ENCODE measurements around the gene GALM.
"Not testable (repeated sequence)": the region's sequence is repeated elsewhere in the genome, so short reads cannot be mapped to it uniquely, and the experiment has no call there.

Gene GALM

DNA sequence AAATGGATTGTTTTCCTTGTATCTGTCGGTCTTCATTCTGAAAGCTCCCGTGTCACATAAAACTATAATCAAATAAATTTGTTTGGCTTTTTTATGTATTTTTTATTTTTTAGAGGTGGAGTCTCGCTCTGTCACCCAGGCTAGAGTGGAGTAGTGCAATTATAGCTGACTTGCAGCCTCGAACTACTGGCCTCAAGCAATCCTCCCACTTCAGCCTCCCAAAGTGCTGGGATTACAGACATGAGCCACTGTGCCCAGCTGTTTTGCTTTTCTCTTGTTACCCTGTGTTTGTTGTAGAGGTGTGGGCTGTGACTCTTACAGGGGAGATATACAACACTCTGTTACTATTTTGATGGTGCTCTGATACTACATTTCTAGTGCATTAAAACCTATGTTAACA, 2.2 kb downstream of the GALM start:
- TF ChIP-seq, protein P1, sequence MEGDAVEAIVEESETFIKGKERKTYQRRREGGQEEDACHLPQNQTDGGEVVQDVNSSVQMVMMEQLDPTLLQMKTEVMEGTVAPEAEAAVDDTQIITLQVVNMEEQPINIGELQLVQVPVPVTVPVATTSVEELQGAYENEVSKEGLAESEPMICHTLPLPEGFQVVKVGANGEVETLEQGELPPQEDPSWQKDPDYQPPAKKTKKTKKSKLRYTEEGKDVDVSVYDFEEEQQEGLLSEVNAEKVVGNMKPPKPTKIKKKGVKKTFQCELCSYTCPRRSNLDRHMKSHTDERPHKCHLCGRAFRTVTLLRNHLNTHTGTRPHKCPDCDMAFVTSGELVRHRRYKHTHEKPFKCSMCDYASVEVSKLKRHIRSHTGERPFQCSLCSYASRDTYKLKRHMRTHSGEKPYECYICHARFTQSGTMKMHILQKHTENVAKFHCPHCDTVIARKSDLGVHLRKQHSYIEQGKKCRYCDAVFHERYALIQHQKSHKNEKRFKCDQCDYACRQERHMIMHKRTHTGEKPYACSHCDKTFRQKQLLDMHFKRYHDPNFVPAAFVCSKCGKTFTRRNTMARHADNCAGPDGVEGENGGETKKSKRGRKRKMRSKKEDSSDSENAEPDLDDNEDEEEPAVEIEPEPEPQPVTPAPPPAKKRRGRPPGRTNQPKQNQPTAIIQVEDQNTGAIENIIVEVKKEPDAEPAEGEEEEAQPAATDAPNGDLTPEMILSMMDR (conservative IDR thresholded peaks at IDR 0.05; ENCODE audit: low read depth, low read length), result no peak
- DNase-seq (ENCODE audit: low read depth), result no peak
- H3K4me3 ChIP-seq (ENCODE audit: low read depth, low read length), result no peak overlapping the region

DNA sequence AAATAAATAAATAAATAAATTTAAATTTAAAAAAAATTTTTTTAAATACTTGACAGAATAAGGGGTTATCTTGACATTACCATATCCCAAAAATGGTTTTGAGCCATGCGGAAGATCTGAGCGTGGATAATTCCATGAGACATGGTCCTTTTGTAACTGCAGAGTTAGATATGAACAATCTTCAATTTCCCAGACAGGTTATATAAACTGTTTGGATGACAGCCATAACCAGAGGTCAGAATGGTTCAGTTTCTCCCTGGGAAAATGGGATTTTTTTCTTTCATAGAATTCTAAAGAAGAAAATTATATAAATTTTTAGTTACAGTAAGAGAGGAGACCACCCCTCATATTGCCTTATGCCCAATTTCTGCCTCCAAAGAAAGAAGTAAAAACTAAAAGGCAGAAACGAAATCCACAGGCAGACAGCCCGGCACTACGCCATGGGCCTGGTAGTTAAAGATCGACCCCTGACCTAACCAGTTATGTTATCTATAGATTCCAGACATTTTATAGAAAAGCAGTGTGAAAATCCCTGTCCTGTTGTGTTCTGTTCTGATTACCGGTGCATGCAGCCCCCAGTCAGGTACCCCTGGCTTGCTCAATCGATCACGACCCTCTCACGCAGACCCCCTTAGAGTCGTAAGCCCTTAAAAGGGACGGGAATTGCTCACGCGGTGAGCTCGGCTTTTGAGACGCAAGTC, 3.0 kb downstream of the GALM start:
- TF ChIP-seq, protein P1 (conservative IDR thresholded peaks at IDR 0.05; ENCODE audit: low read depth, low read length), result no peak
- DNase-seq (ENCODE audit: low read depth), result no peak
- H3K4me3 ChIP-seq (ENCODE audit: low read depth, low read length), result no peak overlapping the region

DNA sequence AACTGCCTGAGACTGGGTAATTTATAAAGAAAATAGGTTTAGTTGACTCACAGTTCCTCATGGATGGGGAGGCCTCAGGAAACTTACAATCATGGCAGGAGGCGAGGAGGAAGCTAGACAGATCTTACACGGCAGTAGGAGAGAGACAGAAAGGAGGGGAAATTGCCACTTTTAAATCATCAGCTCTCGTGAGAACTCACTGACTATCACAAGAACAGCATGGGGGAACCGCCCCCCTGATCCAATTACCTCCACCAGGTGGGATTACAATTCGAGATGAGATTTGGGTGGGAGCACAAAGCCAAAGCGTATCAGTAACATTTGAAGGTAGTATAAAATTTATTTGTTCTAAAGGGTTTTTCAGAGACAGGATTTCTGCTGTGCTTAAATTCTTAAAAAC, 5.4 kb downstream of the GALM start:
- DNase-seq (ENCODE audit: low read depth), result no peak
- TF ChIP-seq, protein P1 (conservative IDR thresholded peaks at IDR 0.05; ENCODE audit: low read depth, low read length), result no peak
- no peak overlapping the region for H3K4me3 ChIP-seq (ENCODE audit: low read depth, low read length)

DNA sequence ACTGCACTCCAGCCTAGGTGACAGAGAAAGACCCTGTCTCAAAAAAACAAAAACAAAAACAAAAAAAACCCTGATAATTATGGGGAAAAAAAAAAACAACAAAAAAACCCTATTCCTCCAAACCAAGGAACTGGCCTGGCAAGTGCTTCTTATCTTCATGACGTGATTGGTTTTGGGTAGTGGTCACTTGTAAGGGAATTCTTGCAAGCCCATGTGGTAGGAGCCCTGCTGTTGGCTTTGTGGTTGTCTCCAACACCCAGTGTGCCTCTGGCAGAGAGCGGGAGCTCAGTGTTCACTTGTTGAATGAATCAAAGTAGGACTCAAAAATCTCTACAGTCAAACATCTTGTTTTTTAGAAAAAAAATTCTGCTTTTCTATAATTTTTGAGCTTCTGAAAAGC, 6.0 kb downstream of the GALM start:
- no peak overlapping the region for H3K4me3 ChIP-seq (ENCODE audit: low read depth, low read length)
- no peak for DNase-seq (ENCODE audit: low read depth)
- TF ChIP-seq, protein P1 (conservative IDR thresholded peaks at IDR 0.05; ENCODE audit: low read depth, low read length), result no peak

DNA sequence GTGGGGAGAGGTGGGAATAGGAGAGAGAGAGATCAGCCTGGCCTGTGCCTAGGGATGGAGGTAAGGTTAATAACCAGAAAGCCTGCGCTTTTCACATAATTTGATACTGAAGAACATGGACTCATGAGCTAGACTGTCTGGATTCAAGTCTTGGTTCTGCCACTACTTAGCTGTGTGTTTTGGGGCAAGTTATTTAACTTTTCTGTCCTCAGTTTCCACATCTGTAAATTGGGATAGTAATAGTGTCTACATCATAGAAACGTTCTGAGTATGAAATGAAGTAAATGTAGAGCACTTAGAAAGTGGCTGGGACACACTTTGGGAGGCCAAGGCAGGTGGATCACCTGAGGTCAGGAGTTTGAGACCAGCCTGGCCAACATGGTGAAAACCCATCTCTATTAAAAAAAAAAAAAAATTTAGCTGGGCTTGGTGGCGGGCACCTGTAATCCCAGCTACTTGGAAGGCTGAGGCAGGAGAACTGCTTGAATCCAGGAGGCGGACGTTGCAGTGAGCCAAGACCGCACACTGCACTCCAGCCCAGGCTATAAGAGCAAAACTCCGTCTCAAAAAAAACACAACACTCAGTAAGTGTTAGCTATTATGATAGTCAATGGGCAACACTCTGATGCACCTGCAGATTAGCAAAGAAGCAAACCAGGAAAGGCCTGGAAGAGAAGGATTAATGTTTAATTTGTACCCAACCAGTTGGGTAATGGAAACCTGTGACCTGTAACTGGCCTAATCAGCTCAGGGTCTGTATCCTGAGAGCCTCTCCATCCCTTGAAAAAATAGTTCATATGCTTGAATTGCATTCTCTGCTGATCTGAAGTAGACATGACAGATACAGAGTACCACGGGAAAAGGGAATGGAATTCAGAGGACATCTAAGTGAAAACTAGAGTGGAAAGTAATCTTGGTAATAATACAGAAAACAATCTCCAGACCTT, 6.8 kb downstream of the GALM start:
- no peak for DNase-seq (ENCODE audit: low read depth)
- TF ChIP-seq, protein P1 (conservative IDR thresholded peaks at IDR 0.05; ENCODE audit: low read depth, low read length), result no peak
- H3K4me3 ChIP-seq (ENCODE audit: low read depth, low read length), result no peak overlapping the region

DNA sequence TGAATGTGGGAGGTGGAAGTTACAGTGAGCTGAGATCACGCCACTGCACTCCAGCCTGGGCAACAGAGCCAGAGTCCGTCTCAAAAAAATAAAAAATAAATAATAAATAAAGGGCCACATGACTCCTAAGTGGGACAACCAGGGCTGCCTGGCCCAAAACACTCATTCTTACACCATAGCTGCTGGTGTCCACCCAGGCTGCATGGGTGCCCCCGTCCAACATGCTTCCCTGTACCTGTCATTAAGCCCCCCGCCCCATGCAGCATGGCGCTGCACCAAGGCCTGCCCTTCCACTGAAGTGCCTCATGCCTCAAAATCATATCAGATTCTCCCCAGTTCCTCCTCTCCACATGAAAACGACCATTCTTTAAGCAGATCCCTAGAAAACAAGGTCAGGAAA, 10.8 kb downstream of the GALM start:
- H3K4me3 ChIP-seq (ENCODE audit: low read depth, low read length), result no peak overlapping the region
- TF ChIP-seq, protein P1 (conservative IDR thresholded peaks at IDR 0.05; ENCODE audit: low read depth, low read length), result no peak
- no peak for DNase-seq (ENCODE audit: low read depth)

DNA sequence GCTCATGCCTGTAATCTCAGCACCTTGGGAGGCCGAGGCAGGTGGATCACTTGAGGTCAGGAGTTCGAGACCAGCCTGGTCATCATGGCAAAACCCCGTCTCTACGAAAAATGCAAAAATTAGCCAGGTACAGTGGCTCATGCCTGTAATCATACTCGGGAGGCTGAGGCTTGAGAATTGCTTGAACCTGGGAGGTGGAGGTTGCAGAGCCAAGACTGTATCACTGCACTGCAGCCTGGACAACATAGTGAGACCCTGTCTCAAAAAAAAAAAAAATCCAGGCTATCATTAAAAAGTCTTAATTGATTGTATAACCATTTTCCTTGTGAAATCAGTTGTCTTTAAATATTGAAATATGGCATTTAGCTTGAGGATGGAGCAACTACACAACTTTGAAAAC, 15.0 kb downstream of the GALM start:
- not testable (repeated sequence) for DNase-seq (ENCODE audit: low read depth)

More for the DNA sequence above, 15.0 kb downstream of the GALM start:
- not testable (repeated sequence) for H3K4me3 ChIP-seq (ENCODE audit: low read depth, low read length)
